GM03348 (cell line): ENCODE results near the gene LRP1-AS.

Experiments used
- DNase-seq: peaks from one replicate; pipeline ENCODE4 v3.0.0; 2012; ENCODE audit warnings: low spot score

The LRP1-AS gene

GRCh38 chr12:57119294-57120085 lies 27.9 kb downstream of the LRP1-AS start:
- DNase-seq: no peak

- DNase-seq: no peak
Measured at GRCh38 chr12:57118711-57119271, 28.6 kb downstream of the LRP1-AS start.

- no peak for DNase-seq
Measured at GRCh38 chr12:57116580-57117281, 30.7 kb downstream of the LRP1-AS start.

GRCh38 chr12:57112492-57113294 lies 34.7 kb downstream of the LRP1-AS start:
- no peak for DNase-seq

- DNase-seq: peak; percentile 79
Measured at GRCh38 chr12:57111031-57111734, 36.2 kb downstream of the LRP1-AS start, which contains the start of gene STAT6. Gene STAT6 (minus strand): TSS chr12:57111362. CDS start chr12:57108278, 3,084 bp downstream.

GRCh38 chr12:57110104-57111030 lies 37.1 kb downstream of the LRP1-AS start:
- DNase-seq: peak; percentile 67

GRCh38 chr12:57109207-57110103 lies 38.0 kb downstream of the LRP1-AS start:
- no peak for DNase-seq

GRCh38 chr12:57107456-57108155 lies 39.8 kb downstream of the LRP1-AS start:
- no peak for DNase-seq

- no peak for DNase-seq
Measured at GRCh38 chr12:57106021-57106708, 41.3 kb downstream of the LRP1-AS start.

- no peak for DNase-seq
Measured at GRCh38 chr12:57105011-57105753, 42.2 kb downstream of the LRP1-AS start.

- no peak for DNase-seq
Measured at GRCh38 chr12:57104292-57104910, 43.0 kb downstream of the LRP1-AS start.

- DNase-seq: no peak
Measured at GRCh38 chr12:57103856-57104255, 43.6 kb downstream of the LRP1-AS start.

GRCh38 chr12:57101892-57102695 lies 45.3 kb downstream of the LRP1-AS start:
- no peak for DNase-seq

GRCh38 chr12:57099766-57100165 lies 47.7 kb downstream of the LRP1-AS start:
- no peak for DNase-seq

- DNase-seq: no peak
Measured at GRCh38 chr12:57099047-57099714, 48.2 kb downstream of the LRP1-AS start.
